Erythroblast (primary cell): ENCODE results near the gene ENOX1.
"Not testable (repeated sequence)": the region's sequence is repeated elsewhere in the genome, so short reads cannot be mapped to it uniquely, and the experiment has no call there.

ENCODE experiments used
- DNase-seq, 2 experiments: peaks; one replicate each; lab custom pipeline; 2025; lab: John Stamatoyannopoulos, UW
- GATA1 ChIP-seq: IDR thresholded peaks from 2 replicates; pipeline ENCODE4 v1.6.1; 2011; ENCODE audit warnings: low read depth, mild to moderate bottlenecking, control low read depth, low read length, moderate library complexity
- POLR2A ChIP-seq: IDR thresholded peaks from 2 replicates; pipeline ENCODE4 v1.6.1; 2011; ENCODE audit warnings: mild to moderate bottlenecking, low read length

The ENOX1 gene

DNA sequence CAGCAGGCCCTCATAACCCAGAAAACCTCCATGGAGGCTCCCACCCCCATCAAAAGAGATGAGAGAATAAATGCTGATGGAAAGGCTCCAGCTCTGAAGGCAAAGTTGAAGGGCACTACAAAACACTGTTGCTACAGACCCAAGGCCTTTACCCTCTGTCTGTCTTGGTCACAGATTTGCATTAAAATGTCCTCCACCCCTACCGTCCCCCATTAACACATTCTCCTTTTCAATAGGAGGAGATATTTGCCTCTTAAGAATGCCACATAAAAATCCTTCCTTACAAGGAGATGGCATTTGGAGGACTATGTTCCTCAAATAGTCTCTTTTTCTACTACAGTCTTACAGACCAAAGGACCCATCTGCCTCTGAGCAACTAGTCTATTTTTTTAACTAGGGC lies 361.5 kb downstream of the ENOX1 start:
- TF ChIP-seq GATA1 (no peak), POLR2A (no peak)
- DNase-seq = no peak

DNA sequence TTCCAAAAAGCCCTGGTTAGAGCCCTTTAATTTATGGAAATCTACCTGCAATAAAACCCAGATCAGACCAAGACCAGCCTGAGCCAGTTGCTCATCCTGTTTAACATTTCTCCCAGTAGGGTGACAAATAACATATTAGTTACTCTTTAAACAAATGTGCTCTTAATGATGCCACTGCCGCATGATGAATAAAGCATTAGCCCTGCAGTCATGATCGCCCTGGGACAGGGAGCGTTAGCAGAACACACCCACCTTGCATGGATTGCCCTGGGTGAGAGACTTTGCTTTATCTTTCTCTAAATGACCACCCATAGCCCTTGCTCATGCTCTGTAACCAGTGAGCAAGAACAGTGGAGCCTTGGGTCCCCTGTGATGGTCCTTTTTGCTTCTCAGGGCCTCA lies 362.4 kb downstream of the ENOX1 start:
- DNase-seq = no peak
- TF ChIP-seq GATA1 (no peak), POLR2A (no peak)

DNA sequence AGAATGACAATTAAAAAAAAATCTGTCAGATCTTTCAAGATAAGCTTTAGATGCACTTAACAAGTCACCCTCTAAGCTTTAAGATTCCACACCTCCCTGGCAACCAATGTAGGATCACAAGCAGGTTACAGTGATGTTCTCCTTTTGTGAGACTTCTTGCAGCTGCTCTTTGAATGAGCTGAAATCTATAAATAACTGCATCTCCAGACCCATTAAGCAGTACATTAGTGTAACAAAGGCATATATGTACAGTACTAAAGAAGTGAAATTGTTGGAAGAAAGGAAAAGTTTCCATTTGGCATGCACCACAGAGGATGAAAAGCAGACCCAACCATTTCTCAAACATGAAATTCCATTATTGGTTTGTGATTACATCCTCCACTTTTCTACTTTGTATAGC lies 364.7 kb downstream of the ENOX1 start:
- TF ChIP-seq GATA1 (no peak), POLR2A (no peak)
- DNase-seq = no peak

DNA sequence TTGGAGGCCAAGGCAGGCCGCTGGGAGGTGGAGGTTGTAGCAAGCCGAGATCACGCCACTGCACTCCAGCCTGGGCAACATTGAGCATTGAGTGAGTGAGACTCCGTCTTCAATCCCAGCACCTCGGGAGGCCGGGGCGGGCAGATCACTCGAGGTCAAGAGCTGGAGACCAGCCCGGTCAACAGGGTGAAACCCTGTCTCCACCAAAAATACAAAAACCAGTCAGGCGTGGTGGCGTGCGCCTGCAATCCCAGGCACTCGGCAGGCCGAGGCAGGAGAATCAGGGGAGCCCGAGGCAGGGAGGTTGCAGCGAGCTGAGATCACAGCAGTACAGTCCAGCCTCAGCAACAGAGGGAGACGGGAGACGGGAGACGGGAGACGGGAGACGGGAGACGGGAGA lies 369.9 kb downstream of the ENOX1 start:
- not testable (repeated sequence) for DNase-seq

DNA sequence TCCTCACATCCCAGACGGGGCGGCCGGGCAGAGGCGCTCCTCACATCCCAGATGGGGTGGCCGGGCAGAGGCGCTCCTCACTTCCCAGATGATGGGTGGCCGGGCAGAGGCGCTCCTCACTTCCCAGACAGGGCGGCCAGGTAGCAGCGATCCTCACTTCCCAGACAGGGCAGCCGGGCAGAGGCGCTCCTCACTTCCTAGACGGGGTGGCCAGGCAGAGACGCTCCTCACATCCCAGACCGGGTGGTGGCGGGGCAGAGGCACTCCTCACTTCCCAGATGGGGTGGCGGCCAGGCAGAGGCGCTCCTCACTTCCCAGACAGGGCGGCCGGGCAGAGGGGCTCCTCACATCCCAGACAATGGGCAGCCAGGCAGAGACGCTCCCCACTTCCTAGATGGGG lies 370.4 kb downstream of the ENOX1 start:
- DNase-seq = not testable (repeated sequence)

DNA sequence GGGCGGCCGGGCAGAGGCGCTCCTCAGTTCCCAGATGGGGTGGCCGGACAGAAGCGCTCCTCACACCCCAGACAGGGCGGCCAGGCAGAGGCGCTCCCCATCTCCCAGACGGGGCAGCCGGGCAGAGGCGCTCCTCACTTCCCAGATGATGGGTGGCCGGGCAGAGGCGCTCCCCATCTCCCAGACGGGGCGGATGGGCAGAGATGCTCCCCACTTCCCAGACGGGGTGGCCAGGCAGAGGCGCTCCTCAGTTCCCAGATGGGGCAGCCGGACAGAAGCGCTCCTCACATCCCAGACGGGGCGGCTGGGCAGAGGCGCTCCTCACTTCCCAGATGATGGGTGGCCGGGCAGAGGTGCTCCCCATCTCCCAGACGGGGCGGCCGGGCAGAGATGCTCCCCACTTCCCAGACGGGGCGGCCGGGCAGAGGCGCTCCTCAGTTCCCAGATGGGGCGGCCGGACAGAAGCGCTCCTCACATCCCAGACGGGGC lies 370.8 kb downstream of the ENOX1 start:
- DNase-seq = not testable (repeated sequence)

DNA sequence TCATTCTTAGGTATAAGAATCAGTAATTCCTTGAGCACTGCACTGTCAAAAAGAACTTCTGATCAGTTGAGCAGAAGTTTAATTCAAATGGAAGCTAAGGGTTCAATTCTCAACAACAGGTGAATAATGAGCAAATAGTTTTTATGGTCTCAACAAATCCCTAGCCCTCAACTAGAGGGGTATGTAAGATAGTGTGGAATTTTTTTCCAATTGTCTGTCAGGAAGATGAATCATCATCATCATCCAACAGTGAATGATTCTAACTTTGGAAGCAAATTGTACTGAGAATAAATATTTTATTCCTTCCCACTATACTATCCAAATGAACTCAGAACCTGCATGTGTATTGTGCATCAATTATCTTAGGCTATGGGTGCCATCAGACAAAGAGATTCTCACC lies 372.7 kb downstream of the ENOX1 start:
- DNase-seq = no peak
- no peak for TF ChIP-seq GATA1
- no peak for TF ChIP-seq POLR2A

DNA sequence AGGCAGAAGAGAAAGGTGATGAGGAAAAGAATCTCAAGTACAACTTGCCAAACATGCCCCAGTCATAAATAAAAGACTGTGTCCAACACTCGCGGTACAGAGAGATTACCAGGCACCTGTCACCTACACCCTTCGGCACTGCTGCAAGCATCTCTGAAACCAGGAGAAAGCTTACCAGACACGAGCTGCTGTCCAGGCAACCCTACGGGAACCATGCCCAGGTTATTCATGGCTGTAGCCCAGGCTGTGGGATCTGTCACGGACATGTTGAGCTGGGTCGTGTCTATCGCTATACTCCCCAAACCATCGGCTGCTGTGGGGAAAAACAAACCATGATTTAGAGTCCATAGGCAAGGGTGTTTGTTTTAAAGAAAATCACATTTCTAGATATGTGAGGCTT lies 375.0 kb downstream of the ENOX1 start:
- no peak for TF ChIP-seq GATA1
- TF ChIP-seq POLR2A = no peak
- DNase-seq = no peak

DNA sequence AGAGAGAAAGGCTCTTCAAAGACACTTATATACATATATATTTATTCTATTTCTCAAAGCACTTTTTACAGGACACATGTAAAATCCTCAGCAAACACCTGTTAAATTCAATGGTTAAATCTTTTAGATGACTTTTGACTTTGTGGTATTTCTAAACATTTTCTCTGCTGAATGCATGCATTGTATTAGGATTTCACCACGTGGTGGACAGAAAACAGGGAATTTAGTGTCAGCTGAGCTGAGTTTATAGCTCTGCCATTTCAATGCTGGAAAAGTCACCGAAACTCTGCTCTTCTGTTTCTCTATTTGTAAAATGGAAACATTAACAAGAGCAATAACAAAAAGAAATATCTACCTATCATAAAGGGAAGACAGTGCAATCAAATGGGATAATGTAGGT lies 375.6 kb downstream of the ENOX1 start:
- TF ChIP-seq POLR2A (no peak), GATA1 (no peak)
- DNase-seq = no peak

DNA sequence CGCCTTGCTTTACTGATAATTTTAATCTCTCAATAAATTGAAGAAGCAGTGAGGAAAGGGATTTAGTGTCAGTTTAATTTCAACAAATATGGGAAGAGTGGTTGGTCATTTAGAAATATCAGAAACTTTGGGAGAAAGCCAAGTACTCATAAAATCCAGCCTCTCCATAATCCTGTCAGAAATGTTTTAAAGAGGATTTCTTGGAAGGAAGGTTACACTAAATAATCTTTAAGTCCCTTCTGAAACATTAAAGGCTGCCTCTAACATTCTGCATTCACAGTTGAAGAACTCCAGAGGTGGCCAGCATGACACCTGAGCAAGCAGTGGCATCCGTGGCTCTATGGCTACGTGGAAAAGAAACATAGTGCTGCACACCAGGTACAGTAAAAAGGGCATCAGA lies 378.5 kb downstream of the ENOX1 start:
- TF ChIP-seq POLR2A (no peak), GATA1 (no peak)
- DNase-seq = no peak

DNA sequence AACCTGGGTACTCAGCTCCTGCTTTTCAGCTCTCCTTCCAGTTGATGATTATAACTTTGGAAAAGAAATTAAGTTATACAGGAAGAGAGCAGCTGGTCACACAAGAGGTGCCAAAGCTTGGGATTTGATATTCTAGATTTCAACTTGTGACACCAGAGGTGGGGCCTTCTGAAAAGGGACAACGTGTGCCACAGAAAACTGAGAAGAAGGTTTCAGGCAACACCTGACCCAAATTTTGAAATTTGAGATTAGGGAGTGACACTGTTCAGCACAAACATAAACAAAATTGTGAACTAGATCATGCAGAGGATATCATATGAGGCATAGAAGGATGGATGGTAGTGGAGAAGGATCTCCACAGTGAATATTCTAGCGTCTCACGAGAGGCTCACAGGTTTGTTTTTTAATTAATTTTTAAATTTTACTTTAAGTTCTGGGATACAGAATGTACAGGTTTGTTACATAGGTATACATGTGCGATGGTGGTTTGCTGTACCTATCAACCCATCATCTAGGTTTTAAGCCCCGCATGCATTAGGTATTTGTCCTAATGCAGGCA lies 379.7 kb downstream of the ENOX1 start:
- TF ChIP-seq POLR2A = no peak
- no peak for TF ChIP-seq GATA1
- no peak for DNase-seq

DNA sequence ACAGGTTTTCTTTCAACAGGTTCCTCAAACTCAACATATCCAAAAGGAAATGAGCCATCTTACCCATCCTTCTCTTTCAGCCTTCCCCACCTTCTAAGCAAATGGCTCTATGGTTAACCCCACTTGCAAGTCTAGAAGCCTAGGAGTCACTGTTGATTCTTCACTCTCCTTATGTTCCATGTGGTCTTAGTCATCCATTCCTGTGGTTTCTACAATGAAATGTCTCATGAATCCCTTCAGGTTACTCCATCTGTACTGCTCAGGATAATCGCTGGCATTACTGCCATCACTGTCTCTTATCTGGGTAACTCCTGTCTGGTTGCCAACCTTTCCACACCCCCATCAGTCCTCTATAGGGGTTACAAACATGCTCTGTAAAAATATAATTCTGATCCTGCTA lies 381.3 kb downstream of the ENOX1 start:
- no peak for DNase-seq
- TF ChIP-seq POLR2A = no peak
- no peak for TF ChIP-seq GATA1

DNA sequence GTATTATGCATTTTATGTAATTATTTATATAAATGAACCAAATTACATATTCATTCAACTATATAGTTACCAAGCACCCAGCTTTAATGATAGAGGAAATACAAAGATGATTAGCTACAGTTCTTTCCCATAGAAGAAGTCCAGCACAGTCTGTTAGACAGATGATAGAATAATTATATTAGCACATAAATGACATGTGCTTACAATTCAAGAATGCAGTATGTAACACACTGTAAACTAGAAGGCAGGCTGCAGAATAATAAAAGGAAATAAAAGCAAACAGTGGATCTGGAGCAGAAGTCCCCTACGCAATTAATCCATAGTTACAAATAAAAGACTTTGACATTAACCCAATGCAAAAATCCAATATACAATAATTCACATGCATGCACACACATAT lies 384.4 kb downstream of the ENOX1 start:
- TF ChIP-seq GATA1 (no peak), POLR2A (no peak)
- no peak for DNase-seq

DNA sequence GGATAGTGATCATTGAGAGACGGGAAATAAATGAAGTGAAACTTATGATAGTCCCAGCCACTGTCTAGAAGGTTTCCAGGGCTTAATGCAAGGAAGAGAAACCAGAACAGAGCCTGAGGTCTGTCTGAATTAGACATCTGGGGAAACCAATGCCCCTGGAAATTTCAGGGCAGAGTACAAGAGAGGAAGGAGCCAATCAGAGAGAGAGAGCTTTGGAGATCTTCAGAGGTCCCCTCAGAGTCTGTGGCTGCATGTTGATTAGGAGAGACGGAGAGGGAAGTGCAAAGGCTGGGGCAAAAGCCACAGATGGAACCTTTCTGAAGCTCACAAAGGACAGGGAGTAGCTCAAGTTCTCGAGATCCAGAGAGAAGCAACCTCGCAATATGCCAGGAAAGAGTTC lies 385.4 kb downstream of the ENOX1 start:
- TF ChIP-seq POLR2A = no peak
- TF ChIP-seq GATA1 = no peak
- no peak for DNase-seq

DNA sequence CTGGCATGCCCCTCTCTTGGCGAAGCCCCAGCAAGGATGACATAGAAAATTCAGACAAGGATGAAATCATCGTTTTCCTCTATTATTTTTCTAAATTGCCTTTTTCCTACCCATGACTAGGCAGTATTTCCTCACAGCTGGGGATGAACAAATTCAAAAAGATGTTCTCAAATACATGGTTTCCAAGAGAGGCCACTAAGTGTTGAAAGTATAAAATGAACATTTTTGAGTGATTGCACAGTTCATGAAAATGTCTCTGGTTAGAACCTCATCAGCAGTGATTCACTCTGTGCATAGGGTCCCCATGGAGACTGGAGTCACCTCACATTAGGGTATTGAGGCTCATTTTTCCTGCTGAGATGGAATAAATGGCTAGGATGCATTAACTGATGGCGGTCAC lies 389.7 kb downstream of the ENOX1 start:
- TF ChIP-seq POLR2A = no peak
- TF ChIP-seq GATA1 = no peak
- DNase-seq = no peak

DNA sequence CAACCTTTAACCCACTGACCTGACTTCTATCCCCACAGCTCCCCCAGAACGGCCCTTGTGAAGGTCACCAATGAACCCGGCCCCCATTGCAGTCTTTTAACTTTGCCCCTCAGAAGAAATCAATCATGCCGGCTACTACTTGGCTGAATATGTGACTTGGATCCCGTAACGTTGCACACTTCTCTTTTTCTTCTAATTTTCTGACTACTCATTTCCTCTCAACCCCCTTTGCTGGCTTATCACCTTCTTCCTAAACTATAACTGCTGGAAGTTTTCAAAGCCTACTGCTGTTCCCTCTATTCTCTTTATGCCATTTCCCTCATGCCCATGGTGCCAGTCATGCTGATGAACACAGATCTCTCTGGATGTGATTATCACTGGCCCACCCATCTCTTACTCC lies 395.7 kb downstream of the ENOX1 start:
- DNase-seq = no peak
- no peak for TF ChIP-seq GATA1
- no peak for TF ChIP-seq POLR2A
